Endometrial microvascular endothelial cells (primary cell): Measurements from ENCODE around the gene ANKRD29. TPM values are rescaled to one million over a fixed set of nuclear protein-coding genes. Genes with fewer than 3 reads are reported as not detected.

Source experiments
- in situ Hi-C: cut with HindIII; loops from 2 replicates; pipeline ENCODE4 v1.10.0; 2017; ENCODE audit warnings: low sequenced_read_pairs, low pct_unique_long_range_greater_than_20kb; ENCODE audit errors: inconsistent ontology term
- total RNA-seq: library from RNA; depleted of rRNA; stranded (reverse); fragments of >200 nt; gene quantifications from one replicate; pipeline ENCODE4 v1.2.3, GENCODE V29; 2015; ENCODE audit errors: inconsistent ontology term

ANKRD29 gene, protein sequence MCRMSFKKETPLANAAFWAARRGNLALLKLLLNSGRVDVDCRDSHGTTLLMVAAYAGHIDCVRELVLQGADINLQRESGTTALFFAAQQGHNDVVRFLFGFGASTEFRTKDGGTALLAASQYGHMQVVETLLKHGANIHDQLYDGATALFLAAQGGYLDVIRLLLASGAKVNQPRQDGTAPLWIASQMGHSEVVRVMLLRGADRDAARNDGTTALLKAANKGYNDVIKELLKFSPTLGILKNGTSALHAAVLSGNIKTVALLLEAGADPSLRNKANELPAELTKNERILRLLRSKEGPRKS
- total RNA-seq, result 0.93 TPM

DNA sequence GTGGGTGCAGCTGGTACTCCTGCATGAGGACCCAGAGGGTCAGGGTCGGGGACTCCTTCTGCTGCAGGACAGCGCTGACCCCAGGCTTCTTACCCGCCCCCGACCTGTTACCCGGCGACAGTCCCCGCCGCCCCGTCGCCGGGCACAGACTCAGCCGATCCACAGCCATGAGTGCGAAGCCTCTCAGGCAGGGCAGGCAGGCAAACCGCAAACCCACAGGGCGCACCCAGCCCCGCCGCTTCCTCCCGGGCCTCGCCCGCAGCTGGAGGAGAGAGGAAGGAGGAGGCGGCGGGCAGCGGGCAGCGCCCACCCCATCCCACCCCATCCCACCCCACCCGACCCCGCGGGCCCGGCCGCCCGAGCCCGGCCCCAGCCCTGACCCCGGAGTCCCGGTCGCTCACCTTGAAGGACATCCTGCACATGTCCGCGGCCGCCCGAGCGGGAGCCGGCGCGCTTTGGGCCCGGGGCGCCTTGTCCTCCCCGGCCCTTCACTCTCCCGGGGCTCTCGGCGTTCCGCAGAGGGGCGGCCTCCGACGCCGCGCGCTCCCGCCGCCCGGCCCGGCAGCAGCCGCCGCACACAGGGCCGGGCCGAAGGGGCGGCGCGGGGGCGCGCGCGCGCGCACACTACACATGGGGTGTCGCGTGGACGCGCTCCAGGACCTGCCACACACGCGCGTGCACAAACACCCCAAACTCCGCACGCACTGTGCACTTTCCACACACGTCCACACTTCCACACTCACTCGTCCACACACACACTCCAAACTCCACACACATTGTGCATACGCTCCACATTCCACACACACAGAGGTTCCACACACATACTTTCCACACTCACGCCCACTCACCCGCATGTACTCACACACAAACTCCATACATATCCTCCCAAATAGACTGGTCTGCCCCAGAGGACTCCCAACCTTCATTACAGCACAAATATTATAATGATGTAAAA, at the start of gene ANKRD29:
ANKRD29 (minus strand) TSS at position 603 of the 955 bp plus-strand sequence; CDS start at position 422, 181 bp downstream.
- in situ Hi-C loops, result no loop called here

- in situ Hi-C loops, result no loop called here
These were observed 49.7 kb upstream of the ANKRD29 start for GRCh38 chr18:23712445-23712844.

GRCh38 chr18:23711426-23711825, 48.7 kb upstream of the ANKRD29 start:
- in situ Hi-C loops, result no loop called here

GRCh38 chr18:23710946-23711345, 48.2 kb upstream of the ANKRD29 start:
- in situ Hi-C loops, result no loop called here

- in situ Hi-C loops, result no loop called here
These were observed 47.4 kb upstream of the ANKRD29 start for GRCh38 chr18:23710068-23710527.

DNA sequence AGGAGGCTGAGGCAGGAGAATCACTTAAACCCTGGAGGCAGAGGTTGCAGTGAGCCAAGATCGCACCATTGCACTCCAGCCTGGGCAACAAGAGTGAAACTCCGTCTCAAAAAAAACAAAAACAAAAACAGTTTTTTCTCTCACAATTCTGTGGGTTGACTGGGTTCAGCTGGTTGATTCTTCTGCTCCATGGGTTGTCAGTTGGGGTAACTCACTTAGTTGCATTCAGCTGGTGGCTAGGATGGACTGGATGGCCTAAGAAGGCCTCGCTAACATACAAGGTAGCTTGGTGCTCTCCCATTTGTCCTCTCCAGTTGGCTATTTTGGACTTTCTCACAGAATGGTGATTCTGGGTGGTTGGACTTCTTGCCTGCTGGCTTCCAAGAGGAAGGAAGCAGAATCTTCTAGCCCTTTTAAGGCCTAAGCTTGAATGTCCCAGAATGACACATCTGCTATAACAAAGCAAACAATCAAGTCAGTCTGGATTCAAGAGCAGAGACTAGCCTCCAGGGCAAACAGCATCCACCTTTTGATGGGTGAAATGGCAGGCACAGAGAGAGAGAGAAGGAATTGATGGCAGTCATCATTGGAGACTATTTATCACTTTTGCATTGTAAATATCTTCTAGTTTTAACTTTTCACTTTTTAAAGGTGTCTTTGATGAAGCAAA, 44.4 kb upstream of the ANKRD29 start:
- in situ Hi-C loops, result no loop called here

GRCh38 chr18:23704806-23705205, 42.1 kb upstream of the ANKRD29 start:
- in situ Hi-C loops, result no loop called here

DNA sequence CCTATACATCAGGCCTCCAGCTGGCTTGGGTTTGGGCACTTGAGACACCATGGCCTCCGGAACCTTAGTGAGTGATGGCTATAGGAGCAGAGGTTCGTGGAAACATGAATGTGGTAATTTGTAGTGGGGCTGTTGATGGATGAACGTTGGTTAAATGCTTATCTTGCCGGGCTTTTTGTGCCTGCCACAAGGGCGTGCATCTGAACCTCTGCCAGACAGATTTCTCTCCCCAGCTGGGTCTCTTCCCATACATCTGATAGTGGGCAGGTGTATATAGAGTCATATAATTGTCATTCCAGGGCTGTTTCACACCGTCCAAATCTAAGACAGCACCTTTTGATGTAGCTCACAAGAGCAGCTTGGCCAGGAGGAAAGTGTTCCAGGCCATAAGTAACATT, 41.3 kb upstream of the ANKRD29 start:
- in situ Hi-C loops, result no loop called here

- in situ Hi-C loops, result no loop called here
These were observed 40.6 kb upstream of the ANKRD29 start for GRCh38 chr18:23703057-23703986.

DNA sequence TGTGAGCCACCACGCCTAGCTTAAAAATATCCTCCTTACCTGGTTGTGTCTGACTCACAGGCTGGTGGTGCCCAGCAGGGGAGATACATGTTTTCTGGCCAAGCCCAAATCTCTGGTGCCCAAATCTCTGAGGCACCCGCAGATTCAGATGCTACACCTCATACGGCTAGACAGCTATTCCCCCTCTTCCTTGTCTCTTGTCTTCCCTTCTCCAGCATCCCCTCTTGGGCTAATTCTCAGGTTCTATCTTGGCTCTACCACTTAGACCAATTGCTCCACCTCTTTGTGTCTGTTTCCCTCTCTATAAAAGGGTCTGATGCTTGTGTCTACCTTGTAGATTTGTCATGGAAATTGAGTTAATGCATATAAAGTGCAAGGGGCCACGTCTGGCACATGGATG, 39.9 kb upstream of the ANKRD29 start:
- in situ Hi-C loops, result no loop called here

DNA sequence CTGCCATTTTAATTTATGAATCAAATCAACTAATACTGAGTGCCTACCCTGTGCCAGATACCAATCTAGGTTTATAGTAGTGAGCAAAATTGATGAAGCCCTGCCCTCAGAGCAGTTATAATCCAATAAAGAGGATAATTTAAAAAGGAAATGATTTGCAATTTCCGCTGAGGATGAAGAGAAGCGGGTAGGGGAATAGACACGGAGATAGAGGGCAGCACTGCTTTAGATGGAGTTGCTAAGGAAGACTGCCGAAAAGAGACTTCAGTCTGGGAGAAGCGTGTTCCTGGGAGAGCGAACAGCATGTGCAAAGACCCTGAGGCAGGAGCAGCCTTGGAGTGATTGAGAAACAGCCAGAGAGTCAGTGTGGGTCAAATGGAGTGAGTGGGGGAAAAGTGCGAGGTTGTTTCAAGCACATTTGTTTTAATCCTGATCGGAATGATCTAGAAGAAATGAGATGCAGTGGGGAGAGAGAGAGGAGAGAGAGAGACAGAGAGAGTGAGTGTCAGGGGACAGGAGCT, 38.9 kb upstream of the ANKRD29 start:
- in situ Hi-C loops, result no loop called here

DNA sequence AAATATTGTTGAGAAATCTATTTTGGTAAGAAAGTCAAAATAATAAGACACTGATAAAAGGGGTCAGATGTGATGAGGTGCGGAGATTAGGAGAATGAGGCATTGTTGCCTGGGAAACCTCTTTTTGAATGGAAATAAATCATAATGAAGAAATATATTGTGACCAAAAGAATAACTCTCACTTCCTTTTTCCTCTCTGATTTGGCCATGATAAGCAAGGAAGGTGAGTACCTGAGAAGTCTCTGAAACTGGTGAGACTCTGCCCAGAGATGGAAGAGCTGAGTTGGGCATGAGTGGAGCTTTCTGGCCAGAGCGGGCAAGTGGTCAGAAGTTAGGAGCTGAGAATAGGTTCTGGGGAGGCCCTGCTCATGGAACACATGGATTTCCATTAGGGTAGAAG, 38.3 kb upstream of the ANKRD29 start:
- in situ Hi-C loops, result no loop called here

DNA sequence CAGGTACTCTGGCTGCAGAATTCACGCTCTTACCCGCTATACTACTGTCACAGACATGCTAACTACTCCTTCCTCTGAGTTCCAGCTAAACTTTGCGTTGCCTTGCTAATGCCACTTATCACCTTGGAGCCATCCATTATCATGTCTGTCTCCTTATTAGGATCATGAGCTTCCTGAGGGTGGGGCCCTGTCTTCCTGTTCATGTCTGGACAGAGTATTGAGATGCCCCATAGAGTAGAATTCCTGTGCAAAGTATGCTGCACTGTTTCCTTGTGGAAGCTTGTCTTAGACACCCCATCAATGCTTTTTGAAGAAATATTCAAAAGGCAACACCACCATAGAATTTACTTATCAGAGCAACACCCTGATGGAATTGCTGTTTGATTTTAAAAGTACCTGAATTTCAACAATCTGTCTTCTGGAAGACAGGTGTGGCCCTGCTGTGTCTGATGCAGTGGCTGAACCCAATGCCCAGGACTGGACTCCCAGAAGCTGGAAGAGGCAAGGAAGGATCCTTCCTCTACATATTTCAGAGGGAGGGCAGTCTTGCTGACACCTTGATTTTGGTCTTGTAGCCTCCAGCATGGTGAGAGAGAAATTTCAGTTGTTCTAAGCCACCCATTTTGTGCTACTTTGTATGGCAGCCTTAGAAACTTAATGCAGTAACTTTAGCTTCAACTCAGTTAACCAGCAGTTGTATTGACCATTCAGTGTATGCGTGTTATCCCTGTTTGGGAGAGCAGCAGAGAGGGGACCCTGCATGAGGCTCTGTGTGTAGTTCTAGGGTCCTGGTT, 32.1 kb upstream of the ANKRD29 start:
- in situ Hi-C loops, result no loop called here

DNA sequence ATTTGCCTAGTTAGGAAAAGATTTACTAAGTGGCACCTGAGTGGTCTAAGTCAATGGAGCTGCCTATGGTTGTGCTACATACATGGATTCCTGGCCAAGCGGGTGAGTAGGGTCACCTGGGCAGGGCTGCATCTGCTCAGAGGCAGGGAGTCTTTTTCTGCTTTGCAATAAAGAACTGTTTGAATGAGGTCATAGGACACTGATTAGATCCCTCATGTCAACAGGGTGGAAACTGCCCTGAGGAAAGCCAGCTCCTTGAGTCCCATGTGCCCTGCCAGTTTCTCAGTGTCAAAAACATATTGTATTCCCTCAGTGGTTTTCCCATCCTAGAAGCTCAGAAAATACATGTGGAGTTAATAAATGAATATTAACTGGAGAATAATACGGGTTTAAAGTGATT, 31.1 kb upstream of the ANKRD29 start:
- in situ Hi-C loops, result no loop called here

GRCh38 chr18:23690505-23691068, 27.9 kb upstream of the ANKRD29 start:
- in situ Hi-C loops, result no loop called here

DNA sequence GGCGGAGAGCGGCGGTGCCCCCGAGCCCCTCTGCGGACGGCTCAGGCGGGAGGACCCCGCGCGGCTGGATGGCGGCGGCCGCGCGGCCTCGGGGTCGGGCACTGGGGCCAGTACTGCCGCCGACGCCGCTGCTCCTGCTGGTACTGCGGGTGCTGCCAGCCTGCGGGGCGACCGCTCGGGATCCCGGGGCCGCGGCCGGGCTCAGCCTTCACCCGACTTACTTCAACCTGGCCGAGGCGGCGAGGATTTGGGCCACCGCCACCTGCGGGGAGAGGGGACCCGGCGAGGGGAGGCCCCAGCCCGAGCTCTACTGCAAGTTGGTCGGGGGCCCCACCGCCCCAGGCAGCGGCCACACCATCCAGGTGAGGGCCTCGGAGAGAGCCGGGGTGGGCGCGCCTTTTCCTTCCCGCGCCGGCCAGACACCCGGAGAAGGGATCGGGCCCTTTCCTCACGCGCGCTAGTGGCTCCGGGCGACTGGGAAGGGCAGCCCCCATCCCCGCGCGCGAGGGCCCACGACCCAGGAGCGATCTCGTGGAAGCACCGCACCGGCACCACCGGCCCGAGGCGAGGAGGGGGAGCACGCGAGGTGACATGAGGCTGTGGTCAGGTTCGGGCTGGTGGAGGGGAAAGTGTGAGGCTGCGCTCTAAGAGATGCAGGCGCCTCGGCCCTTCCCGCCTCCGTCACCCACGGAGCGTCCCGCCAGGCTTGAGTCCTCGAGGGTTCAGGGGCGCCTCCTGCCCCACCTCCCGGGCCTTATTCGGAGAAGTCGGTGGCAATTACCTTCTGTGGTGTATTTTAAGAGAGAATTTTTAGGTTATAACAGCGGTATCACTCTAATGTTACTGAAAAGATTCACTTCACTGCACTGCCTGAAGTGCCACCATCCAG, 27.1 kb upstream of the ANKRD29 start:
- in situ Hi-C loops, result no loop called here
